C4-2B (cell line): ENCODE results near the gene ZNF692.
"Not testable (repeated sequence)": the region's sequence is repeated elsewhere in the genome, so short reads cannot be mapped to it uniquely, and the experiment has no call there.

Source experiments
- CTCF ChIP-seq: fragments of 450-650 bp; conservative IDR thresholded peaks from 2 replicates; pipeline ENCODE4 v1.5.1; 2017; ENCODE audit warnings: mild to moderate bottlenecking
- ZFX ChIP-seq: fragments of 450-650 bp; IDR thresholded peaks from 2 replicates; pipeline ENCODE4 v1.6.1; 2017

GRCh38 chr1:248830718-248831017, 28.2 kb downstream of the ZNF692 start:
- TF ChIP-seq CTCF, ZFX: not testable (repeated sequence)
